Liver (tissue), 9 donors: ENCODE measurements around the gene TRIM7. TPM values are rescaled to one million over a fixed set of nuclear protein-coding genes. Genes with fewer than 3 reads are reported as not detected.

Experiments
- DNase-seq: peaks from one replicate; pipeline ENCODE4 v3.0.0-alpha.2; 2017; ENCODE audit warnings: low spot score
- H3K27ac ChIP-seq, 2 donors: one replicate each; pipeline ENCODE4 v1.7.0; 2013; ENCODE audit warnings: inconsistent platforms in 2 of 2, low read length in 2 of 2, control low read depth in 1 of 2, low read depth in 1 of 2, mild to moderate bottlenecking in 1 of 2
- H3K27me3 ChIP-seq, 4 donors: one replicate each; pipeline versions ENCODE4 v1.6.1 to v1.7.0; 2013; ENCODE audit warnings: low read length in 3 of 4, inconsistent platforms in 1 of 4, mild to moderate bottlenecking in 1 of 4, moderate library complexity in 1 of 4; ENCODE audit not compliant: control insufficient read depth in 4 of 4, insufficient read depth in 4 of 4
- H3K36me3 ChIP-seq, 4 donors: one replicate each; pipeline versions ENCODE4 v1.6.1 to v1.7.0; 2013; ENCODE audit warnings: low read length in 3 of 4, mild to moderate bottlenecking in 3 of 4, low read depth in 1 of 4, moderate library complexity in 1 of 4; ENCODE audit not compliant: control insufficient read depth in 4 of 4, insufficient read depth in 3 of 4
- H3K4me1 ChIP-seq, 4 donors: one replicate each; pipeline versions ENCODE4 v1.6.1 to v1.7.0; 2013; ENCODE audit warnings: low read length in 3 of 4, mild to moderate bottlenecking in 3 of 4, moderate library complexity in 1 of 4; ENCODE audit not compliant: control insufficient read depth in 4 of 4, insufficient read depth in 4 of 4
- H3K4me3 ChIP-seq, 3 donors: one replicate each; pipeline versions ENCODE4 v1.6.1 to v1.7.0; 2013; ENCODE audit warnings: low read length in 3 of 3, control low read depth in 1 of 3, low read depth in 1 of 3, mild to moderate bottlenecking in 1 of 3
- H3K9ac ChIP-seq, 2 donors: one replicate each; pipeline ENCODE4 v1.7.0; 2013; ENCODE audit warnings: low read length in 2 of 2, mild to moderate bottlenecking in 2 of 2, moderate library complexity in 2 of 2, control low read depth in 1 of 2, low read depth in 1 of 2
- H3K9me3 ChIP-seq, 4 donors: one replicate each; pipeline versions ENCODE4 v1.6.1 to v1.7.0; 2013; ENCODE audit warnings: low read length in 3 of 4; ENCODE audit not compliant: control insufficient read depth in 4 of 4
- CTCF ChIP-seq: fragments of 150-350 bp; IDR thresholded peaks from 2 replicates; pipeline ENCODE4 v1.5.1; 2017; ENCODE audit warnings: improper control_type of control experiment, low read depth, low read length; ENCODE audit not compliant: missing input control
- EGR1 ChIP-seq, 2 donors: IDR thresholded peaks; 2 replicates each; pipeline ENCODE4 v1.6.1; 2016 to 2018; ENCODE audit warnings: antibody characterized with exemption in 2 of 2, low read depth in 2 of 2
- FOXA1 ChIP-seq: IDR thresholded peaks from 2 replicates; pipeline ENCODE4 v1.6.1; 2016; ENCODE audit warnings: antibody characterized with exemption
- FOXA2 ChIP-seq: IDR thresholded peaks from 2 replicates; pipeline ENCODE4 v1.6.1; 2016; ENCODE audit warnings: antibody characterized with exemption
- GABPA ChIP-seq, 2 donors: IDR thresholded peaks in 1 of 2; conservative IDR thresholded peaks in 1 of 2; 2 replicates each; pipeline ENCODE4 v1.6.1; 2016; ENCODE audit warnings: antibody characterized with exemption in 2 of 2, mild to moderate bottlenecking in 1 of 2, moderate library complexity in 1 of 2
- HNF4A ChIP-seq, 2 donors: conservative IDR thresholded peaks; 2 replicates each; pipeline ENCODE4 v1.6.1; 2016; ENCODE audit warnings: antibody characterized with exemption in 2 of 2, mild to moderate bottlenecking in 2 of 2
- HNF4G ChIP-seq: IDR thresholded peaks from 2 replicates; pipeline ENCODE4 v1.6.1; 2016; ENCODE audit warnings: antibody characterized with exemption
- JUND ChIP-seq, 2 donors: IDR thresholded peaks; 2 replicates each; pipeline ENCODE4 v1.6.1; 2016; ENCODE audit warnings: antibody characterized with exemption in 2 of 2
- NR2F2 ChIP-seq: IDR thresholded peaks from 2 replicates; pipeline ENCODE4 v1.6.1; 2016; ENCODE audit warnings: antibody characterized with exemption
- RAD21 ChIP-seq, 2 donors: IDR thresholded peaks; 2 replicates each; pipeline ENCODE4 v1.6.1; 2016; ENCODE audit warnings: antibody characterized with exemption in 2 of 2, mild to moderate bottlenecking in 2 of 2
- RXRA ChIP-seq, 2 donors: IDR thresholded peaks; 2 replicates each; pipeline ENCODE4 v1.6.1; 2017 to 2018; ENCODE audit warnings: antibody characterized with exemption in 2 of 2, mild to moderate bottlenecking in 1 of 2
- SP1 ChIP-seq: IDR thresholded peaks from 2 replicates; pipeline ENCODE4 v1.6.1; 2018; ENCODE audit warnings: antibody characterized with exemption, mild to moderate bottlenecking
- TAF1 ChIP-seq: conservative IDR thresholded peaks from 2 replicates; pipeline ENCODE4 v1.6.1; 2016; ENCODE audit warnings: antibody characterized with exemption, mild to moderate bottlenecking
- YY1 ChIP-seq: IDR thresholded peaks from 2 replicates; pipeline ENCODE4 v1.6.1; 2016; ENCODE audit warnings: antibody characterized with exemption, mild to moderate bottlenecking
- ZBTB33 ChIP-seq: IDR thresholded peaks from 2 replicates; pipeline ENCODE4 v1.6.1; 2016; ENCODE audit warnings: antibody characterized with exemption
- whole genome bisulfite sequencing: extraction: QIAGEN DNeasy Blood & Tissue Kit; methylation state at CpG from one replicate; pipeline ENCODE4 v1.1.7; 2013; 5-methylcytosine and 5-hydroxymethylcytosine counted together
- polyA plus RNA-seq, 2 donors: library from polyadenylated mRNA; stranded (reverse) in 1 of 2; unstranded in 1 of 2; fragments of 200-250 nt in 1 of 2; fragments of >200 nt in 1 of 2; fragmentation: Nextera tagmentation in 1 of 2; extraction: Ambion mirVana in 1 of 2; gene quantifications; one replicate each; pipeline versions ENCODE4 v1.2.1 to v1.2.3, GENCODE V29; 2013 to 2015
- total RNA-seq, 2 donors: library from RNA; depleted of rRNA; stranded (reverse); fragments of >200 nt; gene quantifications; one replicate each; pipeline ENCODE4 v1.2.3, GENCODE V29; 2014
- TF ChIP-seq, protein P1 (sequence below): IDR thresholded peaks from 2 replicates; pipeline ENCODE4 v1.6.1; 2016; ENCODE audit warnings: antibody characterized with exemption
- TF ChIP-seq, protein P2 (sequence below): IDR thresholded peaks from 2 replicates; pipeline ENCODE4 v1.6.1; 2016; ENCODE audit warnings: antibody characterized with exemption, mild to moderate bottlenecking
- TF ChIP-seq, protein P3 (sequence below): IDR thresholded peaks from 2 replicates; pipeline ENCODE4 v1.6.1; 2016; ENCODE audit warnings: antibody characterized with exemption
- donor health status: healthy.
- donor health status: healthy.
- donor health status: healthy.
- donor health status: healthy.
- donor health status: healthy.

Gene TRIM7
- total and polyA plus RNA-seq, 4 donors, result 0.10 to 0.50 (median 0.14) TPM; not detected in 1

DNA sequence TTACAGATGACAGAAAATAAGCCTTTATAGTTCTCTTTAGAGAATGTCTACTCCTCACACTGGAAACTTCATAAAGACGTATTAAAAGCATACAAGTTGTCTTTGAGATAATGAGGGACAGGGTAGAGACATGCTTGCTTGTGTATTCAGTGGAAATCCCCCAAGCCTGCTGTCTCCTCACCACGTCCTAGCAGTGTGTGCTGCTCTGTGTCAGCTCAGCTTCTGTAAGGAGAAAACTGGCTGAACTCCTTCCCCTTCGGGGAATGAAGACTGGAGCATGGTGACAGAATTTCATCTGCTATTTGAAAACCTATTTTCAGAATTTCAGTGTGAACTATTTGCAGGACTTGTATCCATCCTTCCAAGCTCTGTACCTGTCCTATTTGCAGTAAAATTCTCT, 48.2 kb downstream of the TRIM7 start:
- Histone ChIP-seq H3K4me3 (no peak overlapping the region), H3K4me1 (no peaks in the 10 kb centered on the region), H3K27me3 (no peaks in the 10 kb centered on the region), H3K27ac (no peak overlapping the region), H3K9me3 (no peaks in the 10 kb centered on the region), H3K9ac (no peak overlapping the region), H3K36me3 (no peaks in the 10 kb centered on the region)
- TF ChIP-seq JUND (IDR thresholded peaks at IDR 0.05) (no peak), ZBTB33 (no peak), HNF4G (no peak), GABPA (IDR thresholded peaks at IDR 0.05 in 1 of 2, conservative IDR thresholded peaks at IDR 0.05 in 1 of 2) (no peak), RAD21 (IDR thresholded peaks at IDR 0.05) (no peak)
- TF ChIP-seq, protein P1, sequence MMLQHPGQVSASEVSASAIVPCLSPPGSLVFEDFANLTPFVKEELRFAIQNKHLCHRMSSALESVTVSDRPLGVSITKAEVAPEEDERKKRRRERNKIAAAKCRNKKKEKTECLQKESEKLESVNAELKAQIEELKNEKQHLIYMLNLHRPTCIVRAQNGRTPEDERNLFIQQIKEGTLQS, result no peak
- 58% methylated on average over 3 of the region's 3 CpGs for WGBS
- no peak for DNase-seq

DNA sequence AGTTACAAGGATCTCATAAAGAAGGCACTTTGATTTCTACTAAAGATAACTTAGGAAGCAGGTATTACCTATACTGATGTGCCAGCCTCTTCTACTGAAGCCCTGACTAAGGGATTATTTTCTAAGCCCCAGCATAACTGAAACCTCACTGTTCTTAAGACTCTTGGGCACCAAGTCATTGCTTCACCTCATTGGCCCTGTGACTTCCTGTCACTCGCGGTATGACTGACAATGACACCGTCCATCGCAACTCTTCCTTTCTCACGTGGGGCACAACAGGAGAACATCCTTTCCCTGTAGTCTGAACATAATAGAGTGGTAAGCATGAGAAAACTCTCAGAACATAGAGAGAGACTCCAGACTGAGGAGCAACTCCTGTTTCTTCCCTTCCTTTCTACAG, 51.2 kb downstream of the TRIM7 start:
- 60% methylated on average over 5 of the region's 5 CpGs for WGBS
- Histone ChIP-seq H3K27ac (no peak overlapping the region), H3K4me3 (no peak overlapping the region), H3K27me3 (peaks cover 0 to 10% (median under 1%) of the 10 kb centered on the region in 4 donors), H3K36me3 (no peaks in the 10 kb centered on the region), H3K4me1 (no peaks in the 10 kb centered on the region), H3K9me3 (no peaks in the 10 kb centered on the region), H3K9ac (no peak overlapping the region)
- DNase-seq, result no peak
- TF ChIP-seq TAF1 (no peak), GABPA (IDR thresholded peaks at IDR 0.05 in 1 of 2, conservative IDR thresholded peaks at IDR 0.05 in 1 of 2) (no peak), RXRA (IDR thresholded peaks at IDR 0.05) (no peak), SP1 (no peak), EGR1 (IDR thresholded peaks at IDR 0.05; ENCODE audit: low read depth in 2 of 2) (no peak), HNF4G (no peak), YY1 (no peak), ZBTB33 (no peak), RAD21 (IDR thresholded peaks at IDR 0.05) (no peak), CTCF (no peak), NR2F2 (no peak), JUND (IDR thresholded peaks at IDR 0.05) (no peak), HNF4A (conservative IDR thresholded peaks at IDR 0.05) (no peak), FOXA2 (no peak), FOXA1 (no peak)
- TF ChIP-seq, protein P2, sequence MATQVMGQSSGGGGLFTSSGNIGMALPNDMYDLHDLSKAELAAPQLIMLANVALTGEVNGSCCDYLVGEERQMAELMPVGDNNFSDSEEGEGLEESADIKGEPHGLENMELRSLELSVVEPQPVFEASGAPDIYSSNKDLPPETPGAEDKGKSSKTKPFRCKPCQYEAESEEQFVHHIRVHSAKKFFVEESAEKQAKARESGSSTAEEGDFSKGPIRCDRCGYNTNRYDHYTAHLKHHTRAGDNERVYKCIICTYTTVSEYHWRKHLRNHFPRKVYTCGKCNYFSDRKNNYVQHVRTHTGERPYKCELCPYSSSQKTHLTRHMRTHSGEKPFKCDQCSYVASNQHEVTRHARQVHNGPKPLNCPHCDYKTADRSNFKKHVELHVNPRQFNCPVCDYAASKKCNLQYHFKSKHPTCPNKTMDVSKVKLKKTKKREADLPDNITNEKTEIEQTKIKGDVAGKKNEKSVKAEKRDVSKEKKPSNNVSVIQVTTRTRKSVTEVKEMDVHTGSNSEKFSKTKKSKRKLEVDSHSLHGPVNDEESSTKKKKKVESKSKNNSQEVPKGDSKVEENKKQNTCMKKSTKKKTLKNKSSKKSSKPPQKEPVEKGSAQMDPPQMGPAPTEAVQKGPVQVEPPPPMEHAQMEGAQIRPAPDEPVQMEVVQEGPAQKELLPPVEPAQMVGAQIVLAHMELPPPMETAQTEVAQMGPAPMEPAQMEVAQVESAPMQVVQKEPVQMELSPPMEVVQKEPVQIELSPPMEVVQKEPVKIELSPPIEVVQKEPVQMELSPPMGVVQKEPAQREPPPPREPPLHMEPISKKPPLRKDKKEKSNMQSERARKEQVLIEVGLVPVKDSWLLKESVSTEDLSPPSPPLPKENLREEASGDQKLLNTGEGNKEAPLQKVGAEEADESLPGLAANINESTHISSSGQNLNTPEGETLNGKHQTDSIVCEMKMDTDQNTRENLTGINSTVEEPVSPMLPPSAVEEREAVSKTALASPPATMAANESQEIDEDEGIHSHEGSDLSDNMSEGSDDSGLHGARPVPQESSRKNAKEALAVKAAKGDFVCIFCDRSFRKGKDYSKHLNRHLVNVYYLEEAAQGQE, result no peak
- TF ChIP-seq, protein P1, result no peak
- TF ChIP-seq, protein P3, sequence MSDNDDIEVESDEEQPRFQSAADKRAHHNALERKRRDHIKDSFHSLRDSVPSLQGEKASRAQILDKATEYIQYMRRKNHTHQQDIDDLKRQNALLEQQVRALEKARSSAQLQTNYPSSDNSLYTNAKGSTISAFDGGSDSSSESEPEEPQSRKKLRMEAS, result no peak
